HuH-7 (cell line): ENCODE measurements around the gene ZCCHC2.

Source experiments
- DNase-seq: peaks from one replicate; pipeline ENCODE4 v3.0.0; 2011; ENCODE audit warnings: low spot score

Gene ZCCHC2

DNA sequence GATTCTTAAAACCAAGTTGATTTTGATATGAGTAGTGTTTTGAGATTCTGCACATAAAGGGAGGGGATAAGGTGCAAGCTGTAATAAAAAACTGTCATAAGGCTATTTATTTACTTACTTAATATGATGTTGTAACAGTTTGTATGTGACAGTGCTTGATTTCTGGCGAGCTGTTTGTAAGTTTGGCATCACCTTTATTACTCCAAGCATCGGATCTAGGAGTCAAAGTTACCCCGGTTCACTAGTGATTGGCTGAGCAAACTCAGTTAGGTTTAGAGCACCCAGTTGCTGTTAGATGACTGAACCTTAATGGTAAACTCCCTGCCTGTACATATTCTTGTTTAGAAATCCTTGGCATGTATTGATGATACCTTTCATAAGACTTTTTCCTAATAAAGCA, 16.1 kb downstream of the ZCCHC2 start:
- DNase-seq = no peak

DNA sequence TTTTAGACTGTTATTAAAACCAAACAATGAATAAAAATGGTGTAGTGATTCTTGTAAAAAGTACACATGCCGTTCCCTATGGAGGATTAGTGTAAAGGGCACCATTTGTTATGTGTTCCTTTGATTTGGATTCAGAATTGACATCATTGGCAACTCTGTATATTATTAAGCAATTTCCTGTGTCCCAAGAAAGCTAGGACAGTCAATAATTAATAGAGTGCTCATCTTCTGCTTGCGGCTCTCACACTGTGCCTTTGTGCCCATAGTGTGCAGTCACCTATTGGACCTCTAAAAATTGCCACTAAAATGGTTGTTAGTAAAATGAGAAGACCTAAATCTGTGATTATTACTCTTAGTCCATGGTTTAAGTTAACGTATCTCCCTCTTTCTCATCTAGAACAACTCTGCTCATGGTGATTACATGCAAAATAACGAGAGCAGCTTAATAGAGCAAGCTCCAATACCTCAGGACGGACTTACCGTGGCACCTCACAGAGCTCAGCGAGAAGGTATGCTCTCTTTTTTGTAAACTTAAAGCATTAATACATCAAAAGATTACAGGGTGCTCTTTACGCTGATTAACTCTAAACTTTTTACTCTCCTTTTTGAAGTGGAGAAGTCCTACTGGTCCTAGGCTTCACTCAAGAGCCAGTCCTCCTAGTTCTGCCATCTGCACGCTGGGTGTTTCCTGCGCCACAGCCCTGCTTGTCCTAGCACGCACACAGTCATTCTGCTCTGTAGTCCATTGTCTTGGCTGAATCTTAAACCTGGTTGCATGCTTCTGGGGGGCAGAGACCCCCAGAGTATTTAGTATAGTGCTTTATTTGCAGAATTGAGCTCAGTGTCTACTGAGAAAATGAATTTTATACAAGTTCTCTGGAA, 16.7 kb downstream of the ZCCHC2 start:
- DNase-seq = no peak

DNA sequence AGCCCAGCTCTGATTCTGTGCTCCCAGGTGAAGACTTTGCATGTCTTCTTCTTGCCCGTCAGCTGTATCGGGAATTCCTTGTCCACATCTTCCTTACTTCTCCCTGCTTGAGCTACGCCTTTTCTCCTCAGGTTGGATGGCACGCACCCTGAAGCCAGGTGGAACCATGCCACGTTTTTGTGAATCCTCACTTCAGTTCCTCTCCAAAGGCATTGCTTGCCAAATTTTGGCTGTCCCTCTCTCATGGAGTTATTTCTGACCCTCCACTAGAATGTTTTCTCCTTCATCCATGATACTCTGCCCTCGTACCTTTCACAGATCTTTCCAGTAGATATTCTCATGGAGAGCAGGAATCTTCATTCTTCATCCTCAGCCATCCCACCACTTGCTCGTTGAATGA, 20.2 kb downstream of the ZCCHC2 start:
- no peak for DNase-seq

DNA sequence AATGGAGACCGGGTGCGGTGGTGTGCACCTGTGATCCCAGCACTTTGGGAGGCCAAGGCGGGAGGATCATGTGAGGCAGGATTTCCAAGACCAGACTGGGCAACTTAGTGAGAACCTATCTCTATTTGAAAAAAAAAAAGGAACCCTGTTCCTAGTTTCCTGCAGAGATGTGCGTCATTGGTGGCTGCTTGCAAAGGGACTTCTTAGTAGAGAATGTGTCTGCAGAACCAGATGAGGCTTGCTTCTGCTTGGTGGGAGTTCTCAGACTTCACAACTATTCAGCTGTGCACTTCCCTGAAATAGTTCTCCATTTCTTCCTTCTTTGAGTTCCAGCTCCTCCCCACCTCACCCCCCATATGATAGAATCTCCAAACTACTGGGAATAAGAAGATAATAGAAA, 22.3 kb downstream of the ZCCHC2 start:
- no peak for DNase-seq

DNA sequence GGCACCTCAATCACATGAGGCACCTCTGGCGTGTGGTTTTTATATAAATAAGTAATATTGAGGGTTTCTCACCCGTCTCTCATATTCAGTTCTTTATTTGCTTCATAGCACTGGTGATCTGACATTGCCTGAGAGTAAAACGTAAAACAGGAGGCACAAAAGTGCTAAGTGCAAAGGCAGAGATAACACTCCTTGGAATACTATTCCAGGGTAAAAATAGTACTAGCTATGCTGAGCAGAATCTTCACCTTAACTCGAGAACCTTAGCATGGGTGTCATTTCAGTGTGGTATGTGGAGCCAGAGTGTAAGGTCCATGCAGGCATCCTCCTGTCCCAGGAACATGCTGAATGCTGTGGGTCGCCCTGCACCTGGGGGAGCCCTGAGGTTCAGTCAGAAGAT, 26.9 kb downstream of the ZCCHC2 start:
- DNase-seq = no peak

DNA sequence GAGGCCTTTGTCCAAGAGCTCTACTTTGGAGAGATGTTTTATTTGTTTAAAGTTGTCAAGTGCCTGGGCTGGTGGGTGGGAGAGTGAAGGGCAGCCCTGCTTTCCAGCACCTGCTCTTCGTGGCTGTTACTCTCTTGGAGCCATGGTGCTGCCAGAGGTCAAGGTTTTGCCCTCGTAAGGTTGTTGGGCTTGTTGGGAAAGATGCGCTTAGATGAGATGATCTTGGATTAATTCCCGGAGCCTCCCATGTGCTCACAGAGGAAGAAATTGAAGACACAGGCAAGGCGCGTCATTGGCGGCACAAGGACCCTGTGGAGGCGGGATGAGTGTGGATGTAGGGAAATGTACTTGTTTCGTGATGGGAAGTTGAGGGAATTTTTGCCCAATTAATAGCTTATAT, 27.9 kb downstream of the ZCCHC2 start:
- no peak for DNase-seq

DNA sequence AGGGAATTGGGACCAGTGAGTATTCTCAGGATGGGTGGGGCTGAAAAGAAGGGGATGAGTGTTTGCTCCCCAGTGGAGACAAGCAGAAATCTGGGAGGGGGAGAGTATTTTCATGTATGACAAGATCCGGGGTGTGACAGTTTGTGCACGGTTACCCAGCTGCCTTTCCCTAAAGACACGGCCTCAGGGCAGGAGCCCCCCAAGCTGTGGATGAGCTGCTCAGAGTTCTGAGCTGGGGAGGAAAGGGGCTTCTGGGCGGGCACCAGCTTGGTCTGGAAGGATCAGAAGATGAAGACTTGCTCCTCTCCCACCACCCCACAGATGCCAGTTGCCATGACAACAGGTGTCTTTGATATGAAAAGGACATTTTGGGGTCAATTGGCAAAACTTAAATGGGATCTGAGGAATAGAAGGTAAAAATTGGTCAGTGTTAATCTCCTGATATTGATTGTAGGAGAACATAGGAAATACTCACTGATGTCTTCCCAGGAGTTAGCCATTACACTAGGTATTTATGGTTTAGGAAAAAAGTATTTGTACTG, 29.2 kb downstream of the ZCCHC2 start:
- DNase-seq = no peak

DNA sequence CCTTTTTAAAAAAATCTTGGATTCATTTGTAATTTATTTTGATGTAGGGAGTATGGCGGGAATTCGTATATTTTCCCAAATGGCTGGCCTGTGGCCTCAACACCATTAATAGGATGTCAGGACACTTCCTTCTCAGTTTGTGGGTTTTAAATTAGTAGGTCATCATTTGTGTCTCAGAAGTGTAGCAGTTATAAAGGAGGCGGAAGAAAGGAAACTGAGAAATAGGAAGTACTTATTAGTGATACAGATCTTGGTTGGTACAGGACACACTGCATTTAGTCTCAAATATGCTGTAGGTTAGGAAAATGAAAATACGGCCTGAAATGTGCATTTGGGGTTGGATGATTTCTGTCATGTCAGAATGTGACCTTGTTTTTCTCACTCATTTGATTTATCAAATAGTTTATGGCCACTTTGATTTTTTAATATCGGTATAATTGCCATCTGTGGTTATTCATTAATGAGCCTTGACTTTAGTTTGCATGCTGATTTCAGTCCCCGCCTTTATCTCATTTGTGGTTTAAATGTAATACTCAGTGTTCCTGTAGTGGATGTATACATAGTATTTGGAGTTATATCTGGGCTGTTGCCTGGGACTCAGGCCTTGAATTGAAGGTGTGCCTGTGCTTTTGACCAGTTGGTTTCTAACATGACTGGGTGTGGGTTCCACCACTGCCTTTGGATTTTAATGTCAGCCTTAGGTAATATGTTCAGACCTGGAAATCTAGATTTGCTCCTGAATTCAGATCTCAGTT, 31.4 kb downstream of the ZCCHC2 start:
- DNase-seq = no peak

DNA sequence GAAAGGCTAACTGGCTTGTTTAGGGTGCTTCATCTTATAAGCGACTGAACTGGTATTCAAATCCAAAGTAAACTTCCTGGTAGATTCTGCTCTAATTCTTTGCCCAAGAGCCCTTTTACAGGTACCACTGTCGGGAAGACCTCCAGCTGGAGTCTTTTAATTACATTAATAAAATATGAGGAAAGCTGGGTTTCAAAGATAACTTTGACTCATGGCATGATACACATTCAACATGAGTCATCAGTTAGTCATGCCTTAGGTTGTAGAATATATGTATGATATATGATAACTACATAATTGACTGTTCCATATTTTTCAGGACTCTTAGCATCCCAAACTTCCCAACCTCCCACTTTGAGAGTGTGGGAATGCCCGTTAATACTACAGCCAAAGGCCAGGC, 32.3 kb downstream of the ZCCHC2 start:
- no peak for DNase-seq

DNA sequence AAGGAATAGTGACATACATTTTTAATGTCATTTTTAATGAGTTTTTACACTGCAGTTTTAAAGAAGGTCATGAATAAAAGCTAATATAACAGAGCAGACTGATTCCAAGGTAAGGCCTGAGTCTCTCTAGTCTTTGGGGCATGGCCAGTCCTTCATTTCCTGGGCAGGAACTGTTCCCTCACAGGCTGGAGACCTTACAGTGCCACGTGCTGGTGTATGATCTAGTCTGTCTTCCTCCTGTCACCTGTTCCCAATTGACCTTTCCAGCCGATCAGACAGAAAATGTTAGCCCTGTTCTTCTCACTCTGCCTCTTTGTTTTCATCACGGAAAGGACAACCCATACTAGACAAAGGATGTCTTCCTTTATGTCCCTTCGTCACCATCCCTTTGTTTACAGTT, 33.6 kb downstream of the ZCCHC2 start:
- DNase-seq = no peak

DNA sequence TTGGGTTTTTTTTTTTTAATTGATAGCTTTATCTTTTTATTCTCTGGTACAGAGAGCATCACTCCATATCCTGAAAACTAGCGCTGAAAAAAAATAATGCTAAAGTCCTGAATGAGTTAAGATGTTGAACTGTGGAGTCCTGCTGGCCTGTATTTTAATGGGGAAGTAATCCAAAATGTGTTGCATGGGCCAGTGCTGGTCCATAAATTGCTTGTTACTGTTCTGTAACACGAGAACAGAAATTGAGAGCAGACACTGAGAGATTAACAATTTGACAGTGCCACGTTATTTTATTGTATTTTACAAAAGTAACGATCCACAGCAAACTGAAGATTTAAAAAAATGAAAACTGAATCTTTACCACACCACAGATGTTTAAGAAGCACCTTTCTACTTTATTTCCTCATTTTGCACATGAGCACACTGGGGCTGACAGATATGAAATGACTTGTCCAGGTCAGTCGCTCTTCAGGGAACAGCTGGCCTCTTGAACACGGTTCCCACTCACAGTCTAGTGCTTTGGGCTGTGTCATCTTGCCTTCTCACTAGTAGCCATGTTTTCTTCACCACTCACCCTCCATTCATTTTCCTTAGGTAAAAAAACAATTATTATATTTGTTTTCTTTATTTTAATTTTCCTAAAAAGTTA, 35.3 kb downstream of the ZCCHC2 start:
- DNase-seq = no peak

DNA sequence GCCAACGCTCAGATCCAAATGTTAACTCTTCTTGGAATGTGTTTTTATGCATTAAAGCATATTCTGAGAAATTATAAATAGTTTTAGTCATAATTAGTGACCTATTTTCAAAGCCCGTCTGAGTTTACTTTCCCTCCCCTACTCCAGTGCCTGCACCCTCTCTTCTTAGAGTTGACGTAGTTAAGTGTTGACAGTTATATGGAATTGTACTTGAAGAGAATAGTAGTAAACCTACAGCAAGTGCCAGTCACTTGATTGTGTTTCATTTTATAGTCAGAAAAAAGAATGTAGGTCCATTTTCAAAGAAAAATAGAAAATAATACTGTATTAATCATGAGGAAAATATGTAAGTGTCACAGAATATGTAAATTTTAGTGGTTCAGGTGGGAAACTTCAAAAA, 41.2 kb downstream of the ZCCHC2 start:
- no peak for DNase-seq

DNA sequence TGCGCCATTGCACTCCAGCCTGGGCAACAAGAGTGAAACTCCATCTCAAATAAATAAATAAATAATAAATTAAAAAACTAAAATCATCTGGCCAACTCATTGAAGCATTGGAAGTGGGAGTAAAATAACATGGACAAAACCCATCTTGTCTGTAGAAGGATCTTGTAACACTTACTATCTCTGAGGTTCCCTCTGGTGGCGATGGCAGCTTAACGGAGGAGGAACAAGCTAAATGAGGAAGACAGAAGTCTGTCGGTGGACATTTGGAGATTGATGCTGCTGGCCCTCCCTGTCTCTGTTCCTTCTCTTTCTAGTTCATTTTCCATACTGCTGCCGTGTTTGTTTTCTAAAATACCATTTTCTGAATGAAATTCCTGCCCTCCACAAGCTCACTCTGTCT, 43.4 kb downstream of the ZCCHC2 start:
- DNase-seq = peak; percentile 15

DNA sequence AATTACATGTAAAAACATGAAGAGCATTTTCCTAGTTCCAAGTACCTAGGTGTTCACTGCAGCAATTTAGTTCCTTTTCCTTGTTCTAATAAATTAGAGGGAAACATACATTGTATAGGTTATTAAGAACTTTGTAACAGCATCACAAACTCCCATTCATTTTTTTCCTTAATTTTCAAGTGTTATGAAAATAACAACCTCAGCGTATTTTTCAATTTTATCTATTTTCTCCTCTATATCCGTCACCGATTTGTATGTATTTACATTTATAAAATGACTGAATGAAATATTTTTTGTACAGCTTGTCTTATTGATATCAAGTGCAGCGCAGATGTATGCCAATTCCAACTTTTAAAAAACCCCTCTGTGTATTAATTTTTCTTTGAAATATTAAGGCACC, 44.0 kb downstream of the ZCCHC2 start:
- no peak for DNase-seq

DNA sequence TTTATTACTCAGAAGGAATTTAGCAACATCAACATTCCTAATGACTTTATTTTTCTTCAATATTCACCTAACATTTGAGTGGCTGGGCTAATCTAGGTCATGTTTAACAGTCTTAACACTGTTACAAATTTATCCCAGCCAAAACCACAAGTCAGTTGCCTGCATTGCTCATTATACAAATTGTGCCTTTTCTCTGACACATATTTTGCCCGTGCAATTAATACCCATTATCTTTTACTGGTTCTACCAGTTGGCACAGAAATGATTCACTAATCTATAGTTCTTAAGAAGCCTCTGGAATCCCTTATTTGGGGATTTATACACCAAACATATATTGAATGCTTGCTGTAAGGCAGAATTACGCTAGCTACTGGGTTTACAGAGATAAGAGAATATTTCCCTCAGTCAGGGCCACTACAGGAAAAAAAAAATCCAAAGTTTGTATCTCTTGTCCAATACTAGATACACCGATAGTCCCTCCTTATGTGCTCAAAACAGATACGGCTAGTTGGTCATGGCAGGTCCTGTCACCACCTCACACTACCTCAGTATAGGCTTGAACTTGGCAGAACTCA, 46.3 kb downstream of the ZCCHC2 start:
- no peak for DNase-seq

DNA sequence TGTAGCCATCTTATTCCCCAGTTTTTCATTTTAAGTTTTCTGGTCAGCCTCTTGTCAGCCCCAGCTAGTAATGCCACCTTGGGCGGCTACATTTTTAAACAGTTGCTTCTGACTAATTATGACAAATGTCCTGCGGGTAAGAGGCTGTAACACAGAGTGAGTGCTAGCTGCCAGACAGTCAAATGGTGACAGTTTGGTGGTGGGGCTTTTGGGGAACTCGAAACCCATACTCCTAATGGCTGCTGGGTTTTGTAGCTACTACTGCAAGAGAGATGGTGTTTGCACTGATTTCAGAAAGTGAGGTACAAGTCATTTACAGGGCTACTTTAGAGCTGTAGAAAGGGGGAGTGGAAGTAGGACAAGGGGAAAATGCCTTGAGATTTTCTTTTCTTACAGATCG, 48.2 kb downstream of the ZCCHC2 start:
- no peak for DNase-seq

DNA sequence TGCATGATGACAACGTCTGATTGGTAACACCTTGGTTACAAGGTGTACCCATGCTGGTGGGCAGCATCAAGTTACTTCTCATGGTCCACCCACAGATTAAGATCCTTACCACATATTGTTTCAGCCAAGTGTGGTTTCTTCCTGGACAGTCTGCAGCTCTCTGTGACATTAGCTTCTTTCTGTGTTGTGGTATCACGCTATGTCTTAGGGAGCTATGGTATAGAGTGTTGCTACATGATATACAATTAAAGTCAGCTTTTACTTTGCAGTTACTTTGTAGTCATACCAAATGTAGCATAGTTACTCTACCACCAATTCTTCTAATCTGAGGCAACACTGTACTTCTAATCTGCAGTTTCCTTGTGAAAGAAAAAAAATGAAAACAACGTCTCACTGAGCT, 48.8 kb downstream of the ZCCHC2 start:
- DNase-seq = no peak

DNA sequence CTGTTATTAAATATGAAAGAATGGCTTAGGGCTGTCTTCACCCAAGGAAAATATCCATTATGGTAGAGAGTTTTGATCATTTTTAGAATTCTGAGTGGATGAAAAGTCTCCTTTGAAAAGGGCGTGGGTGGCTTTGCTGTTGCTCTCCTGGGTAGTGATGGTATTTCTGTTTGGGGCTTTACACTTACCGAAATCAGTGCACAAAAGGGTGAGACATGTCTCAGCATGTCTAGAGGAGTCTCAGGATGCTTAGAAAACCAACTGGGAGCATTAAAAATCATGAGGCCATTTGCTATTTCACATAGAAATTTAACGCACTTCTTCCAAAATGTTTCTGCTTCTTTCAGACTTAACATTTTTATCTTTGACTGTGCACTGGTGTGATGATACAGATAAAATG, 49.6 kb downstream of the ZCCHC2 start:
- DNase-seq = no peak

DNA sequence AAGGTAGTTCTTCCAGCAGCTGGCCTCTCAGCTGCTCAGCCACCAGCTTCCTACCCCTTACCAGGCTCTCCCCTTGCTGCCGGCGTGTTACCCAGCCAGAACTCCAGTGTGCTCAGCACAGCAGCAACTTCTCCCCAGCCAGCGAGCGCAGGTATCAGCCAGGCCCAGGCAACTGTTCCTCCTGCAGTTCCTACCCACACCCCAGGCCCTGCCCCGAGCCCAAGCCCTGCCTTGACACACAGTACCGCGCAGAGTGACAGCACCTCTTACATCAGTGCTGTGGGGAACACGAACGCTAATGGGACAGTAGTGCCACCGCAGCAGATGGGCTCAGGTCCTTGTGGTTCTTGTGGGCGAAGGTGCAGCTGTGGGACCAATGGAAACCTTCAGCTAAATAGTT, 52.0 kb downstream of the ZCCHC2 start:
- DNase-seq = no peak

DNA sequence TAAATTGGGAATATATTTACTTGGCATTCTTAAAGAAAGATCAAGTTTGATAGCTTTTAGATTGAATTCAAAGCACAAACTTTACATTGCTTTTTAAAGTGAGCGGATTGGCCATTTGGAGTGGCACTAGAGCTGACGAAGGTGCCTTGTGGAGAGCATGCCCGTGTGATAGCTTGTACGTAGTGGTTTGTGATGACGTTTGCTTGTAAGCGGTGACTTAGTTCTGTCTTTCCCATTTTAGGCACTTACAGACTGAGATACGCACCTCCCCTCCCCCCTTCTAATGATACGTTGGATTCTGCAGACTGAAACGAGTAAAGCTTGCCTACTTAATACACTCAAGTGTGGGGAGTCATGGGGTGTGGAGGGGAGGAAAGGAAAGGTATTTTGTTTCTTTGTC, 53.4 kb downstream of the ZCCHC2 start:
- DNase-seq = no peak

DNA sequence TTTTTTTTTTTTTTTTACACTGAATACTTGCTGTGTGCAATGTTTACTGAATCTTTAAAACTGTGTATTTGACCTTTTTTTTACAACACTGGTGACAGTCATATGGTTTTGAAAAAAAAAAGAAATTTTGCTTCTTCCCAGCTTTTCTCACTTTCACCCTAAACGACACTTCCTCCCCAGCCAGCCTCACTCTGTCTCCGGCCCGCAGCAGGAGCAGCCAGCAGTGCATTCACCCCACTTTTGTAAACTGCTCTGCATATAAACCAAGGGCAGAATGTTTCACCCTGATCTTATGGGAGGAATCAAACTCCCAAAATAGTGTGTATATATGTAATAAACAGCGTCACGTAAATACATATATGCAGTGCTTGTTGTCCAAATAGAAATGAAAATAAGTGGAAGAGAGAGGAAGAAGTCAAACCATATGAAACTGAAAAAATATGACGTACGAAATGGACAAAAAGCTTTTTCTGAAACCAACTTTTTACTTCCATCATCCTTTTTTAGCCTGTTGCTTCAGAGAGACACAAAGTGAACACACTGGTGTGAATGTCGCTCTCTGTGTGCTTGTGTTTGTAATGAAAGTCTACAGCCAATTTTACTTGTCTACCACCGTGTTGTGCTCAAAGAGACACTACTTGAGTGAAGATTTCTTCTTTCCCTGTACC, 54.2 kb downstream of the ZCCHC2 start:
- no peak for DNase-seq

DNA sequence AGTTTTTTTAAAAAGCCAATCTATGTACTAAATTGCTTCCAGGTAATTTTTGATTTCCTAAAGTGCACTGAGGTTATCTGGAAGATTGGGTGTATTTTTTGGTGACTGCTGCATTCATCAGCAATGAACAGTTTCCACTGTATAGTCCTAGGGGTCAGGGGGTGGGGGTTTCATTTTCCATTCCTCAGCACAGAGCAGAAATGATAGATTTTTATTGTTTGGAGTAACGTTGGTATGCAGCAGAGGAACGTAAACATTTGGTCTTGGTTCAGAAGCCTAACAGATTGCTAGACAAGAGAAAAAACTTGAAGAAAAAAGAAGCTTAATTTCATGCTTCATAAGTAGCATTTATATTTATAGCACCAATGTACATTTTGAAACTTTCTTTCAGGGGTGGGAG, 54.9 kb downstream of the ZCCHC2 start:
- DNase-seq = no peak
